HEK293 (cell line): Measurements from ENCODE around the gene SAE1.

ENCODE experiments used
- CTCF ChIP-seq: fragments of 450-650 bp; formaldehyde crosslinking; IDR thresholded peaks from 2 replicates; pipeline ENCODE4 v1.5.1; 2016; ENCODE audit warnings: missing biosample characterization, missing genetic modification characterization
- REST ChIP-seq: fragments of 450-650 bp; formaldehyde crosslinking; IDR thresholded peaks from 2 replicates; pipeline ENCODE4 v1.5.1; 2016; ENCODE audit warnings: missing biosample characterization, missing genetic modification characterization
- ZNF433 ChIP-seq: fragments of 450-650 bp; formaldehyde crosslinking; IDR thresholded peaks from 2 replicates; pipeline ENCODE4 v1.5.1; 2016; ENCODE audit warnings: missing biosample characterization, missing genetic modification characterization, low read depth
- ZNF76 ChIP-seq: fragments of 450-650 bp; formaldehyde crosslinking; IDR thresholded peaks from 2 replicates; pipeline ENCODE4; 2016; ENCODE audit warnings: low read depth, missing biosample characterization, missing genetic modification characterization, borderline replicate concordance

- TF ChIP-seq ZNF76 (no peak), ZNF433 (no peak), CTCF (tag by site-specific recombination) (no peak), REST (no peak)
Observed at GRCh38 chr19:47105874-47106273, 24.8 kb upstream of the SAE1 start.
